GM12801 (cell line): Measurements from ENCODE around the gene VANGL1.

Experiments
- CTCF ChIP-seq: IDR thresholded peaks from one replicate; pipeline ENCODE4 v1.5.1; 2011; ENCODE audit warnings: control low read depth; ENCODE audit not compliant: insufficient read length; ENCODE audit errors: extremely low read depth

VANGL1 gene

GRCh38 chr1:115680730-115681111 is 39.0 kb downstream of the VANGL1 start:
- no peak for TF ChIP-seq CTCF

GRCh38 chr1:115682792-115683191 is 41.0 kb downstream of the VANGL1 start:
- TF ChIP-seq CTCF, result no peak

- no peak for TF ChIP-seq CTCF
Measured at GRCh38 chr1:115685029-115685705, 43.4 kb downstream of the VANGL1 start.

GRCh38 chr1:115687744-115688143 is 46.0 kb downstream of the VANGL1 start:
- TF ChIP-seq CTCF, result no peak

- TF ChIP-seq CTCF, result no peak
Measured at GRCh38 chr1:115690972-115691371, 49.2 kb downstream of the VANGL1 start.

GRCh38 chr1:115692224-115692623 is 50.5 kb downstream of the VANGL1 start:
- no peak for TF ChIP-seq CTCF

GRCh38 chr1:115694805-115695204 is 53.0 kb downstream of the VANGL1 start:
- TF ChIP-seq CTCF, result no peak
